Spleen (tissue), 7 donors: ENCODE data around the gene SH3BP4.

Source experiments
- POLR2A ChIP-seq, 3 donors: fragments of 450-650 bp; IDR thresholded peaks; one replicate each; pipeline ENCODE4 v1.5.1; 2017; ENCODE audit warnings: antibody characterized with exemption in 3 of 3, mild to moderate bottlenecking in 1 of 3
- POLR2AphosphoS5 ChIP-seq, 3 donors: sonication (generic); formaldehyde crosslinking; IDR thresholded peaks; one replicate each; pipeline ENCODE4 v1.5.1; 2017; ENCODE audit warnings: antibody characterized with exemption in 3 of 3
- TF ChIP-seq, protein P1 (sequence below), 11 experiments: fragments of 200-600 bp in 7 of 11; fragments of 450-650 bp in 4 of 11; sonication (generic) in 4 of 11; IDR thresholded peaks in 8 of 11; conservative IDR thresholded peaks in 3 of 11; 1 replicate in 7 of 11; 2 replicates in 4 of 11; pipeline versions ENCODE4 v1.4.0 to v1.8.0; 2016 to 2021; ENCODE audit warnings: antibody characterized with exemption in 11 of 11, inconsistent platforms in 4 of 11, mild to moderate bottlenecking in 1 of 11
- donor health status: DM: no; HTN: no; CAD: no; lungs with moderate emphysema.
- donor health status: DM: no; HTN: no; CAD: no.
- donor health status: DM: no; HTN: no; CAD: no.

DNA sequence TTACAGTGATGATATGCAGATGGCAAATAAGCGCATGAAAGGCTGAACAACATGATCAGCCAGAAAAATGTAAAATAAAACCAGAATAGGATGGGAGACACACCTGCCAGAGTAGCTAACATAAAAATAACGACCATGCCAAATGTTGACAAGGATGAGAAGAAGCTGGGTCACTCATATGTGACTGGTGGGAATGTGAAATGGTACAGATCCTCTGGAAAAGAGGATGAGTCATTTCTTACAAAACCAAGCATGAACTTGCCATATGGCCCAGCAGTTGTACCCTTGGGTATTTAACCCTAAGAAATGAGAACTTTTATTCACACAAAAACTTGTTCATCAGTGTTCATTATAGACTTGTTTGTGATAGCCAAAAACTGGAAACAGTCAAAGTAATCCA lies 143.8 kb downstream of the SH3BP4 start:
- no peak for TF ChIP-seq POLR2AphosphoS5 (IDR thresholded peaks at IDR 0.05)
- TF ChIP-seq POLR2A (IDR thresholded peaks at IDR 0.05): no peak
- TF ChIP-seq, protein P1, sequence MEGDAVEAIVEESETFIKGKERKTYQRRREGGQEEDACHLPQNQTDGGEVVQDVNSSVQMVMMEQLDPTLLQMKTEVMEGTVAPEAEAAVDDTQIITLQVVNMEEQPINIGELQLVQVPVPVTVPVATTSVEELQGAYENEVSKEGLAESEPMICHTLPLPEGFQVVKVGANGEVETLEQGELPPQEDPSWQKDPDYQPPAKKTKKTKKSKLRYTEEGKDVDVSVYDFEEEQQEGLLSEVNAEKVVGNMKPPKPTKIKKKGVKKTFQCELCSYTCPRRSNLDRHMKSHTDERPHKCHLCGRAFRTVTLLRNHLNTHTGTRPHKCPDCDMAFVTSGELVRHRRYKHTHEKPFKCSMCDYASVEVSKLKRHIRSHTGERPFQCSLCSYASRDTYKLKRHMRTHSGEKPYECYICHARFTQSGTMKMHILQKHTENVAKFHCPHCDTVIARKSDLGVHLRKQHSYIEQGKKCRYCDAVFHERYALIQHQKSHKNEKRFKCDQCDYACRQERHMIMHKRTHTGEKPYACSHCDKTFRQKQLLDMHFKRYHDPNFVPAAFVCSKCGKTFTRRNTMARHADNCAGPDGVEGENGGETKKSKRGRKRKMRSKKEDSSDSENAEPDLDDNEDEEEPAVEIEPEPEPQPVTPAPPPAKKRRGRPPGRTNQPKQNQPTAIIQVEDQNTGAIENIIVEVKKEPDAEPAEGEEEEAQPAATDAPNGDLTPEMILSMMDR (IDR thresholded peaks at IDR 0.05 in 8 of 11, conservative IDR thresholded peaks at IDR 0.05 in 3 of 11): no peak
